Measurements from ENCODE around the gene HS3ST3A1. TPM values are rescaled to one million over a fixed set of nuclear protein-coding genes. Genes with fewer than 3 reads are reported as not detected.

Gene HS3ST3A1
- polyA plus RNA-seq, 3 donors, result 0.20 TPM; not detected in 2

- H3K27me3 Mint-ChIP-seq (ENCODE audit: low read depth in 3 of 3), result peaks cover 10 to 14% (median 11%) of the 10 kb centered on the region in 3 donors
- Histone ChIP-seq H3K4me3 (replicated peaks in 1 of 3; ENCODE audit: low read depth in 2 of 3, low read length in 3 of 3) (no peak overlapping the region), H4K20me1 (ENCODE audit: insufficient read depth, low read length) (no peaks in the 10 kb centered on the region), H3K9ac (ENCODE audit: insufficient read depth, low read length, poor library complexity, severe bottlenecking) (no peak overlapping the region), H3K27ac (ENCODE audit: low read depth in 1 of 2, low read length in 2 of 2) (no peak overlapping the region), H3K9me3 (replicated peaks in 1 of 2; ENCODE audit: control insufficient read depth in 1 of 2, insufficient read depth in 1 of 2, low read length in 2 of 2) (no peaks in the 10 kb centered on the region), H3K27me3 (ENCODE audit: control insufficient read depth in 2 of 2, insufficient read depth in 2 of 2, low read length in 2 of 2) (peaks cover 3 to 6% of the 10 kb centered on the region in 2 donors), H3K4me1 (ENCODE audit: control insufficient read depth in 1 of 2, insufficient read depth in 2 of 2, low read length in 2 of 2) (no peaks in the 10 kb centered on the region), H2AFZ (ENCODE audit: insufficient read depth, low read depth, low read length, poor library complexity, severe bottlenecking) (no peak overlapping the region), H3K36me3 (replicated peaks in 1 of 2; ENCODE audit: control insufficient read depth in 1 of 2, insufficient read depth in 2 of 2, low read length in 2 of 2) (no peaks in the 10 kb centered on the region), H3K79me2 (ENCODE audit: insufficient read depth, low read length) (no peaks in the 10 kb centered on the region), H3K4me2 (replicated peaks; ENCODE audit: extremely low read depth, low read length, poor library complexity, severe bottlenecking) (no peak overlapping the region)
- intact Hi-C loops (cut with micrococcal nuclease), result no loop called here
- no peak overlapping the region for H3K4me3 Mint-ChIP-seq
- peaks cover 19% of the 10 kb centered on the region for H3K4me1 Mint-ChIP-seq
- no peak for DNase-seq
- H3K36me3 Mint-ChIP-seq, result no peaks in the 10 kb centered on the region
- peaks cover 0 to 2% (median 0%) of the 10 kb centered on the region in 7 donors for H3K9me3 Mint-ChIP-seq
- TF ChIP-seq CTCF (IDR thresholded peaks at IDR 0.05), result no peak
- 80% methylated on average over 4 of the region's 10 CpGs for WGBS (ENCODE audit: insufficient coverage)
- no peak overlapping the region for H3K27ac Mint-ChIP-seq
Observed at GRCh38 chr17:13593021-13593751, 8.5 kb downstream of the HS3ST3A1 start.

GRCh38 chr17:13592427-13592826, 9.3 kb downstream of the HS3ST3A1 start:
- Histone ChIP-seq H3K4me3 (replicated peaks in 1 of 3; ENCODE audit: low read depth in 2 of 3, low read length in 3 of 3) (no peak overlapping the region), H4K20me1 (ENCODE audit: insufficient read depth, low read length) (no peaks in the 10 kb centered on the region), H3K4me1 (ENCODE audit: control insufficient read depth in 1 of 2, insufficient read depth in 2 of 2, low read length in 2 of 2) (no peaks in the 10 kb centered on the region), H3K9me3 (replicated peaks in 1 of 2; ENCODE audit: control insufficient read depth in 1 of 2, insufficient read depth in 1 of 2, low read length in 2 of 2) (no peaks in the 10 kb centered on the region), H3K27ac (ENCODE audit: low read depth in 1 of 2, low read length in 2 of 2) (no peak overlapping the region), H2AFZ (ENCODE audit: insufficient read depth, low read depth, low read length, poor library complexity, severe bottlenecking) (no peak overlapping the region), H3K4me2 (replicated peaks; ENCODE audit: extremely low read depth, low read length, poor library complexity, severe bottlenecking) (no peak overlapping the region), H3K36me3 (replicated peaks in 1 of 2; ENCODE audit: control insufficient read depth in 1 of 2, insufficient read depth in 2 of 2, low read length in 2 of 2) (no peaks in the 10 kb centered on the region), H3K79me2 (ENCODE audit: insufficient read depth, low read length) (no peaks in the 10 kb centered on the region), H3K27me3 (ENCODE audit: control insufficient read depth in 2 of 2, insufficient read depth in 2 of 2, low read length in 2 of 2) (peaks cover 0 to 3% of the 10 kb centered on the region in 2 donors), H3K9ac (ENCODE audit: insufficient read depth, low read length, poor library complexity, severe bottlenecking) (no peak overlapping the region)
- peaks cover 0 to 2% (median 0%) of the 10 kb centered on the region in 7 donors for H3K9me3 Mint-ChIP-seq
- H3K27ac Mint-ChIP-seq, result no peak overlapping the region
- no peak for DNase-seq
- peaks cover 7 to 10% (median 8%) of the 10 kb centered on the region in 3 donors for H3K27me3 Mint-ChIP-seq (ENCODE audit: low read depth in 3 of 3)
- no peak overlapping the region for H3K4me3 Mint-ChIP-seq
- TF ChIP-seq CTCF (IDR thresholded peaks at IDR 0.05), result no peak
- intact Hi-C loops (cut with micrococcal nuclease), result no loop called here
- H3K4me1 Mint-ChIP-seq, result peaks cover 19% of the 10 kb centered on the region
- 100% methylated on average over 1 of the region's 7 CpGs for WGBS (ENCODE audit: insufficient coverage)
- H3K36me3 Mint-ChIP-seq, result no peaks in the 10 kb centered on the region

Data from CD14-positive monocyte (primary cell).